NCI-H146 (cell line): Measurements from ENCODE around the gene PKNOX2.

Experiments
- DNase-seq: peaks from one replicate; lab custom pipeline; 2025; lab: John Stamatoyannopoulos, UW

Gene PKNOX2

GRCh38 chr11:125155100-125155444 lies 9.5 kb upstream of the PKNOX2 start:
- no peak for DNase-seq

GRCh38 chr11:125155767-125156166 lies 8.8 kb upstream of the PKNOX2 start:
- DNase-seq = no peak

- no peak for DNase-seq
These were observed 8.0 kb upstream of the PKNOX2 start for GRCh38 chr11:125156346-125157117.

GRCh38 chr11:125157118-125157733 lies 7.3 kb upstream of the PKNOX2 start:
- no peak for DNase-seq

GRCh38 chr11:125157953-125158680 lies 6.4 kb upstream of the PKNOX2 start:
- DNase-seq = peak; percentile 9

- DNase-seq = no peak
These were observed 1.8 kb upstream of the PKNOX2 start for GRCh38 chr11:125162743-125163142.

- DNase-seq = no peak
These were observed 1.0 kb upstream of the PKNOX2 start for GRCh38 chr11:125163431-125164063.

- no peak for DNase-seq
These were observed 495 bp upstream of the PKNOX2 start for GRCh38 chr11:125164091-125164421.

GRCh38 chr11:125165111-125165842 lies 726 bp downstream of the PKNOX2 start:
- no peak for DNase-seq

- DNase-seq = no peak
These were observed 1.6 kb downstream of the PKNOX2 start for GRCh38 chr11:125165843-125166763.

- DNase-seq = no peak
These were observed 2.3 kb downstream of the PKNOX2 start for GRCh38 chr11:125166764-125167291.

- DNase-seq = no peak
These were observed 2.9 kb downstream of the PKNOX2 start for GRCh38 chr11:125167292-125167953.

GRCh38 chr11:125167954-125168835 lies 3.6 kb downstream of the PKNOX2 start:
- DNase-seq = no peak

- no peak for DNase-seq
These were observed 4.4 kb downstream of the PKNOX2 start for GRCh38 chr11:125168918-125169456.

GRCh38 chr11:125170001-125170509 lies 5.5 kb downstream of the PKNOX2 start:
- no peak for DNase-seq

- DNase-seq = no peak
These were observed 6.0 kb downstream of the PKNOX2 start for GRCh38 chr11:125170510-125171031.

- DNase-seq = no peak
These were observed 7.4 kb downstream of the PKNOX2 start for GRCh38 chr11:125171974-125172373.

GRCh38 chr11:125173027-125173426 lies 8.5 kb downstream of the PKNOX2 start:
- no peak for DNase-seq
